Osteoblast (primary cell): ENCODE results near the gene SAMD4A. TPM values are rescaled to one million over a fixed set of nuclear protein-coding genes. Genes with fewer than 3 reads are reported as not detected.

ENCODE experiments used
- DNase-seq: peaks from one replicate; pipeline ENCODE4 v3.0.0; 2011; ENCODE audit warnings: low spot score, mixed read lengths; ENCODE audit not compliant: insufficient read length; ENCODE audit errors: missing footprints
- H2AFZ ChIP-seq: 2 replicates; pipeline ENCODE4 v1.6.0; 2011; ENCODE audit warnings: mild to moderate bottlenecking, low read length
- H3K27ac ChIP-seq: 2 replicates; pipeline ENCODE4 v1.5.1; 2011; ENCODE audit warnings: mild to moderate bottlenecking, low read depth, low read length, moderate library complexity
- H3K27me3 ChIP-seq: 2 replicates; pipeline ENCODE4 v1.6.0; 2012; ENCODE audit warnings: mild to moderate bottlenecking, control low read depth, inconsistent platforms, low read length, moderate library complexity; ENCODE audit not compliant: insufficient read depth
- H3K36me3 ChIP-seq: 2 replicates; pipeline ENCODE4 v1.5.1; 2011; ENCODE audit warnings: mild to moderate bottlenecking, low read length, control low read depth, moderate library complexity; ENCODE audit not compliant: insufficient read depth
- H3K4me1 ChIP-seq: 2 replicates; pipeline ENCODE4 v1.5.1; 2011; ENCODE audit warnings: mild to moderate bottlenecking, low read length, control low read depth, moderate library complexity; ENCODE audit not compliant: insufficient read depth
- H3K4me2 ChIP-seq: 2 replicates; pipeline ENCODE4 v1.6.0; 2011; ENCODE audit warnings: mild to moderate bottlenecking, low read length; ENCODE audit not compliant: insufficient read depth
- H3K4me3 ChIP-seq: fragments of 200-600 bp; sonication (generic); 3 replicates; pipeline ENCODE4 v1.5.1; 2012; ENCODE audit warnings: mild to moderate bottlenecking, low read length, inconsistent platforms; ENCODE audit not compliant: insufficient read depth
- H3K79me2 ChIP-seq: 2 replicates; pipeline ENCODE4 v1.6.0; 2012; ENCODE audit warnings: mild to moderate bottlenecking, low read length, control low read depth, inconsistent platforms; ENCODE audit not compliant: insufficient read depth
- H3K9me3 ChIP-seq: 2 replicates; pipeline ENCODE4 v1.5.1; 2011; ENCODE audit warnings: low read depth, low read length, control low read depth
- H4K20me1 ChIP-seq: 2 replicates; pipeline ENCODE4 v1.6.0; 2012; ENCODE audit warnings: mild to moderate bottlenecking, low read length, control low read depth; ENCODE audit not compliant: insufficient read depth
- CTCF ChIP-seq: IDR thresholded peaks from 2 replicates; pipeline ENCODE4 v1.5.1; 2011; ENCODE audit warnings: mild to moderate bottlenecking, low read depth, low read length, moderate library complexity; ENCODE audit errors: extremely low read depth
- total RNA-seq: library from RNA; depleted of rRNA; stranded (reverse); fragments of >200 nt; gene quantifications from 2 replicates; pipeline ENCODE4 v1.2.3, GENCODE V29; 2012

Gene SAMD4A
- total RNA-seq, 1 donor: 26.1 TPM

- Histone ChIP-seq H3K79me2 (no peaks in the 10 kb centered on the region), H2AFZ (no peak overlapping the region), H3K27me3 (no peaks in the 10 kb centered on the region), H3K27ac (no peak overlapping the region), H4K20me1 (no peaks in the 10 kb centered on the region), H3K4me1 (no peaks in the 10 kb centered on the region), H3K9me3 (no peaks in the 10 kb centered on the region), H3K4me2 (no peak overlapping the region), H3K36me3 (peaks cover 8% of the 10 kb centered on the region), H3K4me3 (no peak overlapping the region)
- no peak for TF ChIP-seq CTCF
- no peak for DNase-seq
Measured at GRCh38 chr14:54537651-54538050, 29.3 kb upstream of the SAMD4A start.

GRCh38 chr14:54538055-54538454 lies 28.9 kb upstream of the SAMD4A start:
- no peak for DNase-seq
- Histone ChIP-seq H3K4me1 (no peaks in the 10 kb centered on the region), H4K20me1 (no peaks in the 10 kb centered on the region), H3K4me2 (no peak overlapping the region), H3K79me2 (no peaks in the 10 kb centered on the region), H3K36me3 (peaks cover 8% of the 10 kb centered on the region), H3K9me3 (no peaks in the 10 kb centered on the region), H2AFZ (no peak overlapping the region), H3K27me3 (no peaks in the 10 kb centered on the region), H3K4me3 (no peak overlapping the region), H3K27ac (no peak overlapping the region)
- no peak for TF ChIP-seq CTCF

- no peak overlapping the region for H3K4me3 ChIP-seq
- DNase-seq: no peak
- no peaks in the 10 kb centered on the region for H3K9me3 ChIP-seq
- no peak overlapping the region for H2AFZ ChIP-seq
- H3K27ac ChIP-seq: no peak overlapping the region
- no peak for TF ChIP-seq CTCF
- H3K27me3 ChIP-seq: no peaks in the 10 kb centered on the region
- H3K4me1 ChIP-seq: no peaks in the 10 kb centered on the region
- H3K4me2 ChIP-seq: no peak overlapping the region
- H3K36me3 ChIP-seq: no peaks in the 10 kb centered on the region
- H4K20me1 ChIP-seq: no peaks in the 10 kb centered on the region
- H3K79me2 ChIP-seq: no peaks in the 10 kb centered on the region
Measured at GRCh38 chr14:54547583-54547982, 19.3 kb upstream of the SAMD4A start.

GRCh38 chr14:54548491-54548890 lies 18.4 kb upstream of the SAMD4A start:
- TF ChIP-seq CTCF: no peak
- H3K4me2 ChIP-seq: no peak overlapping the region
- no peaks in the 10 kb centered on the region for H3K79me2 ChIP-seq
- no peaks in the 10 kb centered on the region for H3K27me3 ChIP-seq
- H4K20me1 ChIP-seq: no peaks in the 10 kb centered on the region
- no peak overlapping the region for H2AFZ ChIP-seq
- no peak for DNase-seq
- H3K36me3 ChIP-seq: no peaks in the 10 kb centered on the region
- no peak overlapping the region for H3K4me3 ChIP-seq
- no peak overlapping the region for H3K27ac ChIP-seq
- H3K4me1 ChIP-seq: no peaks in the 10 kb centered on the region
- H3K9me3 ChIP-seq: no peaks in the 10 kb centered on the region
